Measurements from ENCODE around the gene ETS2.
A peak's percentile ranks its signal among the peaks of the same experiment; 100 is the strongest.

ETS2 gene

GRCh38 chr21:38861056-38861455, 55.3 kb downstream of the ETS2 start:
- Histone ChIP-seq H3K9me2 (replicated peaks; ENCODE audit: insufficient read depth, low read length) (no peaks in the 10 kb centered on the region), H3K9ac (ENCODE audit: low read length) (no peak overlapping the region), H3K4me1 (ENCODE audit: low read length) (peaks cover 8% of the 10 kb centered on the region), H3F3A (ENCODE audit: insufficient read depth, low read length) (no peaks in the 10 kb centered on the region), H3K4me3 (ENCODE audit: low read length) (no peak overlapping the region), H3K4me2 (ENCODE audit: low read depth, low read length) (no peak overlapping the region), H2AFZ (ENCODE audit: low read length) (no peak overlapping the region), H3K36me3 (replicated peaks; ENCODE audit: insufficient read depth, low read length) (no peaks in the 10 kb centered on the region), H3K79me2 (ENCODE audit: low read length) (no peaks in the 10 kb centered on the region), H3K27ac (ENCODE audit: low read length) (no peak overlapping the region), H3K9me3 (replicated peaks; ENCODE audit: insufficient read depth, low read length) (no peaks in the 10 kb centered on the region), H3K27me3 (replicated peaks; ENCODE audit: insufficient read depth, low read length) (peaks cover 47% of the 10 kb centered on the region), H4K20me1 (ENCODE audit: insufficient read depth, low read length) (no peaks in the 10 kb centered on the region)
- TF ChIP-seq EZH2 (optimal IDR thresholded peaks at IDR 0.05; ENCODE audit: low read depth, low read length) (no peak), CTCF (IDR thresholded peaks at IDR 0.05; ENCODE audit: low read length) (no peak), EZH2phosphoT487 (IDR thresholded peaks at IDR 0.05; ENCODE audit: low read length) (no peak)
- no peak for DNase-seq

- Histone ChIP-seq H3F3A (ENCODE audit: insufficient read depth, low read length) (no peaks in the 10 kb centered on the region), H3K9me3 (replicated peaks; ENCODE audit: insufficient read depth, low read length) (no peaks in the 10 kb centered on the region), H3K9ac (ENCODE audit: low read length) (no peak overlapping the region), H3K4me1 (ENCODE audit: low read length) (peaks cover 8% of the 10 kb centered on the region), H3K4me3 (ENCODE audit: low read length) (no peak overlapping the region), H3K79me2 (ENCODE audit: low read length) (no peaks in the 10 kb centered on the region), H3K27ac (ENCODE audit: low read length) (no peak overlapping the region), H2AFZ (ENCODE audit: low read length) (no peak overlapping the region), H4K20me1 (ENCODE audit: insufficient read depth, low read length) (no peaks in the 10 kb centered on the region), H3K36me3 (replicated peaks; ENCODE audit: insufficient read depth, low read length) (no peaks in the 10 kb centered on the region), H3K4me2 (ENCODE audit: low read depth, low read length) (peak overlapping the region; percentile 4; the same call in 1 of the 2 replicates), H3K27me3 (replicated peaks; ENCODE audit: insufficient read depth, low read length) (peaks cover 47% of the 10 kb centered on the region), H3K9me2 (replicated peaks; ENCODE audit: insufficient read depth, low read length) (no peaks in the 10 kb centered on the region)
- TF ChIP-seq CTCF (IDR thresholded peaks at IDR 0.05; ENCODE audit: low read length) (no peak), EZH2 (optimal IDR thresholded peaks at IDR 0.05; ENCODE audit: low read depth, low read length) (no peak), EZH2phosphoT487 (IDR thresholded peaks at IDR 0.05; ENCODE audit: low read length) (no peak)
- peak; percentile 87 for DNase-seq
These were observed 56.4 kb downstream of the ETS2 start for GRCh38 chr21:38861989-38862683.

GRCh38 chr21:38863291-38863690, 57.6 kb downstream of the ETS2 start:
- H3K4me2 ChIP-seq (ENCODE audit: low read depth, low read length) = no peak overlapping the region
- H3F3A ChIP-seq (ENCODE audit: insufficient read depth, low read length) = no peaks in the 10 kb centered on the region

More at GRCh38 chr21:38863291-38863690, 57.6 kb downstream of the ETS2 start:
- Histone ChIP-seq H3K9me3 (replicated peaks; ENCODE audit: insufficient read depth, low read length) (no peaks in the 10 kb centered on the region), H3K27me3 (replicated peaks; ENCODE audit: insufficient read depth, low read length) (peaks cover 47% of the 10 kb centered on the region), H2AFZ (ENCODE audit: low read length) (no peak overlapping the region), H3K36me3 (replicated peaks; ENCODE audit: insufficient read depth, low read length) (no peaks in the 10 kb centered on the region), H3K4me3 (ENCODE audit: low read length) (no peak overlapping the region), H3K27ac (ENCODE audit: low read length) (no peak overlapping the region), H3K9ac (ENCODE audit: low read length) (no peak overlapping the region), H3K79me2 (ENCODE audit: low read length) (no peaks in the 10 kb centered on the region), H3K4me1 (ENCODE audit: low read length) (peaks cover 8% of the 10 kb centered on the region), H4K20me1 (ENCODE audit: insufficient read depth, low read length) (no peaks in the 10 kb centered on the region), H3K9me2 (replicated peaks; ENCODE audit: insufficient read depth, low read length) (no peaks in the 10 kb centered on the region)
- no peak for TF ChIP-seq EZH2 (optimal IDR thresholded peaks at IDR 0.05; ENCODE audit: low read depth, low read length)
- TF ChIP-seq CTCF (IDR thresholded peaks at IDR 0.05; ENCODE audit: low read length) = no peak
- TF ChIP-seq EZH2phosphoT487 (IDR thresholded peaks at IDR 0.05; ENCODE audit: low read length) = no peak
- DNase-seq = no peak
